GM21360 (cell line): ENCODE data around the gene DTD1.
"Not testable (repeated sequence)": the region's sequence is repeated elsewhere in the genome, so short reads cannot be mapped to it uniquely, and the experiment has no call there.

ENCODE experiments used
- ATAC-seq: cut with Tn5 transposase; IDR thresholded peaks from one replicate; pipeline ENCODE4 v1.9.1; 2021; ENCODE audit warnings: mild to moderate bottlenecking, moderate library complexity; ENCODE audit not compliant: unreplicated experiment

DTD1 gene

GRCh38 chr20:18737140-18737539 lies 149.3 kb downstream of the DTD1 start:
- no peak for ATAC-seq

GRCh38 chr20:18738055-18738454 lies 150.2 kb downstream of the DTD1 start:
- ATAC-seq = no peak

GRCh38 chr20:18738888-18739287 lies 151.0 kb downstream of the DTD1 start:
- no peak for ATAC-seq

GRCh38 chr20:18739751-18740166 lies 151.9 kb downstream of the DTD1 start:
- no peak for ATAC-seq

- ATAC-seq = no peak
These were observed 152.9 kb downstream of the DTD1 start for GRCh38 chr20:18740726-18741125.

GRCh38 chr20:18742841-18743240 lies 155.0 kb downstream of the DTD1 start:
- ATAC-seq = no peak

- no peak for ATAC-seq
These were observed 156.0 kb downstream of the DTD1 start for GRCh38 chr20:18743665-18744440.

- no peak for ATAC-seq
These were observed 159.2 kb downstream of the DTD1 start for GRCh38 chr20:18747090-18747489.

GRCh38 chr20:18748987-18749386 lies 161.1 kb downstream of the DTD1 start:
- ATAC-seq = no peak

- ATAC-seq = no peak
These were observed 161.7 kb downstream of the DTD1 start for GRCh38 chr20:18749528-18749927.

- ATAC-seq = no peak
These were observed 162.9 kb downstream of the DTD1 start for GRCh38 chr20:18750735-18751134.

- ATAC-seq = peak; percentile 97
These were observed 166.3 kb downstream of the DTD1 start for GRCh38 chr20:18754030-18754652.

GRCh38 chr20:18754653-18755045 lies 166.8 kb downstream of the DTD1 start:
- no peak for ATAC-seq

- not testable (repeated sequence) for ATAC-seq
These were observed 173.0 kb downstream of the DTD1 start for GRCh38 chr20:18760852-18761251.

- no peak for ATAC-seq
These were observed 179.8 kb downstream of the DTD1 start for GRCh38 chr20:18767676-18768075.

GRCh38 chr20:18773566-18773965 lies 185.7 kb downstream of the DTD1 start:
- ATAC-seq = no peak

GRCh38 chr20:18774207-18774606 lies 186.4 kb downstream of the DTD1 start:
- ATAC-seq = no peak

GRCh38 chr20:18775633-18776032 lies 187.8 kb downstream of the DTD1 start:
- no peak for ATAC-seq

- no peak for ATAC-seq
These were observed 191.0 kb downstream of the DTD1 start for GRCh38 chr20:18778690-18779392.

GRCh38 chr20:18780385-18781130 lies 192.7 kb downstream of the DTD1 start:
- ATAC-seq = no peak

- no peak for ATAC-seq
These were observed 193.7 kb downstream of the DTD1 start for GRCh38 chr20:18781509-18781908.
